ENCODE results near the gene P2RY6. TPM values are rescaled to one million over a fixed set of nuclear protein-coding genes. Genes with fewer than 3 reads are reported as not detected.

The P2RY6 gene
- total RNA-seq, 1 donor = 1.2 TPM

DNA sequence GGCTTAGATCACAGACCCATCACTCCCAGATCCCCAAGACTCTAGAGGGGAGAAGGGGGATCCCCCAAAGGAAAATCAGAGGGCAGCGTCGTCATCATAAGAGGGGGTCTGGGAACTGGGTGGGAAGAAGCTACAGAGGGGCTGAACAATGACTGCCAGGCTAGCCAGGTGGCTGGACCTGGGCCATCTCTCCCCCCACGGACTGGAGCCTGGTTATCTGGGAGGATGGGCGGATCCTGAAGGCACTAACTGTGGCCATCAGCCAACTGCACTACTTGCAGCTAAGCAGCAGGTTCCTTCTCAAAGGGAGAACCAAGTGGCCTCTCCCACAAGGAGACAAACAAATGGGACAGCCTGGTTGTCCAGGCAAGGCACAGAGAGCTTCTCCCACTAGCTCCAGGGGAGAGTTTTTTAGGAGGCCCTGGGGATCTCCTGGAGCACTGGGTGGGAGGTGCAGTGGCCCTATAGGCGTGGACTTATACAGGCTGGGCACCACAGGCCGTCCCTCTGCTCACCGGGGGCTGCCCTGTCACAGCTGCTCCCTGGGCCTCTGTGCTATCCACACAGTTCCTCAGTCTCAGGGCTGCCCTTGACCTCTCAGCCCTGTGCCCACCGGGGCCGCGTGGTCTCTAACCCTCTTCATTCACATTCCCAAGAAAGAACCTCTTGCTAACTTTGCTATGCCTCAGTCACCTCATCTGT, 15.4 kb downstream of the P2RY6 start:
- no peak overlapping the region for H3K4me3 ChIP-seq (ENCODE audit: low read depth, low read length)
- TF ChIP-seq, protein P1, sequence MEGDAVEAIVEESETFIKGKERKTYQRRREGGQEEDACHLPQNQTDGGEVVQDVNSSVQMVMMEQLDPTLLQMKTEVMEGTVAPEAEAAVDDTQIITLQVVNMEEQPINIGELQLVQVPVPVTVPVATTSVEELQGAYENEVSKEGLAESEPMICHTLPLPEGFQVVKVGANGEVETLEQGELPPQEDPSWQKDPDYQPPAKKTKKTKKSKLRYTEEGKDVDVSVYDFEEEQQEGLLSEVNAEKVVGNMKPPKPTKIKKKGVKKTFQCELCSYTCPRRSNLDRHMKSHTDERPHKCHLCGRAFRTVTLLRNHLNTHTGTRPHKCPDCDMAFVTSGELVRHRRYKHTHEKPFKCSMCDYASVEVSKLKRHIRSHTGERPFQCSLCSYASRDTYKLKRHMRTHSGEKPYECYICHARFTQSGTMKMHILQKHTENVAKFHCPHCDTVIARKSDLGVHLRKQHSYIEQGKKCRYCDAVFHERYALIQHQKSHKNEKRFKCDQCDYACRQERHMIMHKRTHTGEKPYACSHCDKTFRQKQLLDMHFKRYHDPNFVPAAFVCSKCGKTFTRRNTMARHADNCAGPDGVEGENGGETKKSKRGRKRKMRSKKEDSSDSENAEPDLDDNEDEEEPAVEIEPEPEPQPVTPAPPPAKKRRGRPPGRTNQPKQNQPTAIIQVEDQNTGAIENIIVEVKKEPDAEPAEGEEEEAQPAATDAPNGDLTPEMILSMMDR (IDR thresholded peaks at IDR 0.05; ENCODE audit: insufficient read depth, low read length) = no peak
- no peak for DNase-seq (ENCODE audit: low read depth)

DNA sequence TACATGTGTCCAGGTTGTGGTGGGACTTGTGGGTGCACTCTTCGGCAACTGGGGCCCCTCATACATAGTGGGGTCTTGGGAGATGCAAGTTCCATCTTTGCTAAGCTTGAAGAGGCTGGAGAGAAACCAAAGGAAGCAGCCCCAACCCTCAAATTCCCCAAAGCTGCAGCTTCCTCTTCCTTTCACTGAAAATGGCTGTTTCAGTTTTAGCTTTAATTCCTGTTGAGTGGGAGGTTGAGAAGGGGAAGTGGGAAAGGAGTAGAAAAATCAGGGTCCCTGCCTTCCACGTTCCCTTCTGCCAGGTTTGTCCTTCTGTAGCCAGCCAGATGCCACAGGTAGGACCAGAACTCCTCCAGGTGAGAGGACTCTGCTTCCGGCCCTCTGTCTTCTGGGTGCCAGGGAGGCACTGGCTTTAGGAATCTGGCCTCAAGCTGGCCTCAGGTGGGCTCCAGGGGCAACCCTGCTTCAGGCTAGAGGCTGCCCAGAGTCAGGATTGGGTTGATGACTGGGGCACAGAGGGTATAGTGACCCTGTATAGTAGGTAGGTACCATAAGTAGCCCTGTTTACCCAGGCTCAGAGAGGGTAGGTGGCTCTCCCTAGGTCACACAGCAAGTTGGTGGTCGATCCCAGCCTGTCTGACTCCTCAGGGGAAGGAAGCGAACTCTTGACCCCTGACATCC, 16.2 kb downstream of the P2RY6 start:
- DNase-seq (ENCODE audit: low read depth) = no peak
- H3K4me3 ChIP-seq (ENCODE audit: low read depth, low read length) = no peak overlapping the region
- TF ChIP-seq, protein P1 (IDR thresholded peaks at IDR 0.05; ENCODE audit: insufficient read depth, low read length) = no peak

DNA sequence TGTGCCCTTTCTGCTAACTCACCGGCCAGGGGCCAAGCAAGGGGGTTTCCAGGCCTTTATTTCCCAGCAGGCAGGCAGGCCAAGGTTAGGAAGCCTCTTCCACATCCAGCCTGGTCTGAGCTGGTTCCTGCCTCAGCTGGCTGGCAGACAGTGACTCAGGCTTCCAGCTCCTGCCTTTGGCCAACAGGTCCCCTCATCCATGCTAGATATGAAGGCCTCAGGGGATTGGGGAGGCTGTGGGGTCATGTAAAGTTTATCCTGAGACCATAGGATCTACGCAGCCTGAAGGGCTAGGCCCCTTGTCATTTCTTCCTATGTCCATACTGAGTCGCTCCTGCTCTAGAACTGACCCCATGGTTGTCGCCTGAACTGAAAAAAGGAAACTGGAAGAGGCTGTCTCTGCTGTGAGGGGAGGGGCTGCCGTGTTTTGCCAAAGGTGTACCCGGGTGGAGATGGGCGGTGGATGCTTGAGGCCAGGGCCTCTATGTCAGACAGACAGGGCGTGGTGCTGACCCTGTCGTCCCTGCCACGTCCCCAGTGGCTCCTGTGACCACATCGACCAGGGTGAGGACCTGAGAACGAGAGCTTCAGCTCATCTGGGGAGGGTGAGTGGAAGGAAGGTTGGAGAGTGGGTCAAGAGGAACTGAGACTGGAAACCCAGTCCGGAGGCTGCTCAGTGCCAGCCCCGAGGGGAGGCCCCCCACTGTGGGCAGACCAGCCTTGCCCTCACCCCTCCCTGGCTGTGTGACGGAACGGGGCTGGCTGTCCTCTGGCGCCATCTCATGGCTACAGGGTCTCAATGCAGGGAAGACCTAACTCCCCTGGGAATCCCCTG, 17.0 kb downstream of the P2RY6 start:
- H3K4me3 ChIP-seq (ENCODE audit: low read depth, low read length) = peak overlapping the region; percentile 31
- TF ChIP-seq, protein P1 (IDR thresholded peaks at IDR 0.05; ENCODE audit: insufficient read depth, low read length) = peak; percentile 98
- DNase-seq (ENCODE audit: low read depth) = peak; percentile 78

DNA sequence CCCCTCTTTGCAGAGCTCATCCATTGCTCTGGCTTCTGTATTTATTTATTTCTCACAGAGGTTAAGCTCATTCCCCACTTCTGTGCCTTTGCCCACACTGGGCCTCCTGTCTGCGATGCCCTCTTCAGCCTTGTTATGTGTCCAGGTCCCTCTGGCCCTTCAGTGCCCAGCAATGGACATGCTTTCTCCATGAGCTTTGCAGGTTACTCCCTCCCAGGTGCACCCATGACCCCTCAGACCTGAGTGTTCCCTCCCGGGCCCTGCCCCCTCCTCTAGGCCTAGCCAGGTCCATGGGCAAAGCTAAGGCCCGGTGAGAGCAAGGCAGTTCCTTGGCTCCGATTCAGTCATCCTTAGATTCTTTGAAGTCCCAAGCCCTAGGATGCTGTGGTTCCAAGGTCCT, 18.4 kb downstream of the P2RY6 start:
- TF ChIP-seq, protein P1 (IDR thresholded peaks at IDR 0.05; ENCODE audit: insufficient read depth, low read length) = no peak
- DNase-seq (ENCODE audit: low read depth) = no peak
- no peak overlapping the region for H3K4me3 ChIP-seq (ENCODE audit: low read depth, low read length)

DNA sequence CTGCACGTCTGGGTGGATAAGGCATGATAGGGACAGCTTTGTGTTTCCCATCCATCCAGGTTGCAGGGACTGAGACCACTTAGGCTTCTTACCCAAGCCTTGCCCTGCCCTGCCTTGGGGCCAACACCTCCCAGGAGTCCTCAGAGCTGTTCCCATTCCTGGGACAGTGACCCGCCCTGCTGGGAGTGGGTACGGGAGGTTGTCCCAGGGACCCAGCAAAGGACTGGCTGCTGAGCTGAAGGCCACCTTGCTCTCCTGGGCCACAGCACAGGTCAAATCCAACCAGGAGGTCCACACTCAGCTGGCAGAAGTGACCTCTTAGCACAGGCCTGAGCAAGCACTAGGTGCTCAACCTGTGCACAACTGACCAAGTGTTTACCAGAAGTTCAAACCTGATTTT, 19.1 kb downstream of the P2RY6 start:
- H3K4me3 ChIP-seq (ENCODE audit: low read depth, low read length) = no peak overlapping the region
- TF ChIP-seq, protein P1 (IDR thresholded peaks at IDR 0.05; ENCODE audit: insufficient read depth, low read length) = no peak
- no peak for DNase-seq (ENCODE audit: low read depth)

DNA sequence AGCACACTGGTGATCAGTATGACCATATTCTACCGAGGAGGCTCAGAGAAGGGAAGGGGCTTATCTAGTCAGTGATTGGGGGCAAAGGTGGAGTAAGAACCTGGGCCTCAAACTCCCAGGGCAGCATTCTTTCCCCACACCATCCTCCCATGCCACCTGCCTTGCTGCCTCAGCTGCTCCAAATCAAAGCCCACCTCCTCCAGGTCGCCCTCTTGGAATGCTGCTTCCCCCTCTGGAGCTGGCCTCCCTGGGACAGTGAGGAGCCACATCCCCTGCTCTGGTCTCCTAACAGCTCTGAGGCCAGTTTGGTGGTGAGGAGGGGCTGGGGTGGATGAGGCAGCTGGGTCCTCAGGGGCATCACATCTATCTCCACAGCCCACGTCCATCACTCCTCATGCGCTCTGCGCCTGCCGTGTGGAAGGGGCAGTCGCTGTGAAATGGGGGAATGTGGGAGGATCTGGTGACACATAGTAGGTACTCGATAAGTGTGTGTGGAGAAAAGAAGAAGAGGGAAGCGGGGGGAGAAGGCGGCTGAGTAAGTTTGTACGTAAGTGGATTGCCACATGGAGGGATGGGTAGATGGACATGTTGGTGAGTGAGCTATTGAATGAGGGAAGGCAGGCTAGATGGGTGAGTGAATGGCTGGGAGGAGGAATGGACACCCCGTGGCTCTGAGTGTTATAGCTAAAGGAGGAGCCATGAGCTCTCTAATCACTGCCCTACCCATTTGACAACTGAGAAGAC, 19.8 kb downstream of the P2RY6 start:
- DNase-seq (ENCODE audit: low read depth) = no peak
- TF ChIP-seq, protein P1 (IDR thresholded peaks at IDR 0.05; ENCODE audit: insufficient read depth, low read length) = no peak
- H3K4me3 ChIP-seq (ENCODE audit: low read depth, low read length) = no peak overlapping the region

Measured in fibroblast of the aortic adventitia (primary cell).